GM19324 (cell line): ENCODE results near the gene PPRC1.

ENCODE experiments used
- ATAC-seq: cut with Tn5 transposase; IDR thresholded peaks from one replicate; pipeline ENCODE4 v1.9.1; 2021; ENCODE audit warnings: mild to moderate bottlenecking, moderate library complexity; ENCODE audit not compliant: unreplicated experiment, low FRiP score

PPRC1 gene

GRCh38 chr10:102140913-102141540 is 8.2 kb downstream of the PPRC1 start:
- no peak for ATAC-seq

GRCh38 chr10:102141583-102142107 is 8.8 kb downstream of the PPRC1 start:
- no peak for ATAC-seq

GRCh38 chr10:102146971-102147428 is 14.2 kb downstream of the PPRC1 start:
- ATAC-seq: no peak

- no peak for ATAC-seq
These were observed 14.7 kb downstream of the PPRC1 start for GRCh38 chr10:102147561-102147960.

- no peak for ATAC-seq
These were observed 15.4 kb downstream of the PPRC1 start for GRCh38 chr10:102148275-102148674.

- no peak for ATAC-seq
These were observed 18.3 kb downstream of the PPRC1 start for GRCh38 chr10:102150970-102151773.

- ATAC-seq: peak; percentile 99
These were observed 19.1 kb downstream of the PPRC1 start, which contains the start of gene NOLC1 for GRCh38 chr10:102151774-102152544. NOLC1 (plus strand) TSS chr10:102152389; CDS start chr10:102152411, 22 bp downstream.

GRCh38 chr10:102152545-102152890 is 19.7 kb downstream of the PPRC1 start:
- ATAC-seq: peak; percentile 5

GRCh38 chr10:102153093-102153620 is 20.3 kb downstream of the PPRC1 start:
- ATAC-seq: no peak

- ATAC-seq: no peak
These were observed 21.8 kb downstream of the PPRC1 start for GRCh38 chr10:102154466-102155116.

- no peak for ATAC-seq
These were observed 24.4 kb downstream of the PPRC1 start for GRCh38 chr10:102157224-102157623.

GRCh38 chr10:102159051-102159597 is 26.3 kb downstream of the PPRC1 start:
- ATAC-seq: no peak

GRCh38 chr10:102159831-102160230 is 27.0 kb downstream of the PPRC1 start:
- ATAC-seq: no peak

GRCh38 chr10:102163342-102163989 is 30.6 kb downstream of the PPRC1 start:
- no peak for ATAC-seq

- no peak for ATAC-seq
These were observed 35.0 kb downstream of the PPRC1 start for GRCh38 chr10:102167861-102168260.

- ATAC-seq: no peak
These were observed 37.8 kb downstream of the PPRC1 start for GRCh38 chr10:102170602-102171001.

- ATAC-seq: no peak
These were observed 39.4 kb downstream of the PPRC1 start for GRCh38 chr10:102172288-102172687.

GRCh38 chr10:102175415-102175814 is 42.6 kb downstream of the PPRC1 start:
- no peak for ATAC-seq

GRCh38 chr10:102184606-102185005 is 51.8 kb downstream of the PPRC1 start:
- ATAC-seq: no peak
